WTC11 (cell line): ENCODE data around the gene CHKA. TPM values are rescaled to one million over a fixed set of nuclear protein-coding genes. Genes with fewer than 3 reads are reported as not detected.
A peak's percentile ranks its signal among the peaks of the same experiment; 100 is the strongest.

ENCODE experiments used
- ESRRA ChIP-seq: sonication (generic); formaldehyde crosslinking; IDR thresholded peaks from 2 replicates; pipeline ENCODE4 v1.8.1; 2022; ENCODE audit warnings: mild to moderate bottlenecking, missing genetic modification reagents, borderline replicate concordance
- FOXP1 ChIP-seq: sonication (generic); formaldehyde crosslinking; IDR thresholded peaks from 2 replicates; pipeline ENCODE4 v1.8.0; 2022; ENCODE audit warnings: missing genetic modification reagents, mild to moderate bottlenecking, moderate library complexity, borderline replicate concordance
- GTF2I ChIP-seq: fragments of 250-450 bp; sonication (Bioruptor Pico); conservative IDR thresholded peaks from 2 replicates; pipeline ENCODE4 v1.4.0; 2021; ENCODE audit warnings: mild to moderate bottlenecking
- MYBL2 ChIP-seq: sonication (generic); formaldehyde crosslinking; IDR thresholded peaks from 2 replicates; pipeline ENCODE4 v1.8.1; 2023; ENCODE audit warnings: mild to moderate bottlenecking, moderate library complexity, missing genetic modification reagents
- NFYB ChIP-seq: sonication (generic); formaldehyde crosslinking; conservative IDR thresholded peaks from 2 replicates; pipeline ENCODE4 v1.8.0; 2022; ENCODE audit warnings: low read depth, missing genetic modification reagents
- NR2C2 ChIP-seq: sonication (generic); formaldehyde crosslinking; IDR thresholded peaks from 2 replicates; pipeline ENCODE4 v1.8.0; 2022; ENCODE audit warnings: mild to moderate bottlenecking, missing genetic modification reagents
- SP1 ChIP-seq: sonication (generic); formaldehyde crosslinking; conservative IDR thresholded peaks from 2 replicates; pipeline ENCODE4 v1.8.1; 2022; ENCODE audit warnings: missing genetic modification reagents
- ZNF416 ChIP-seq: fragments of 250-450 bp; sonication (Bioruptor Pico); IDR thresholded peaks from 2 replicates; pipeline ENCODE4 v1.9.0; 2021; ENCODE audit warnings: mild to moderate bottlenecking, inconsistent platforms
- total RNA-seq: library from RNA; stranded (reverse); gene quantifications from 3 replicates; pipeline ENCODE4 v1.2.3, GENCODE V29; 2021
- TF ChIP-seq, protein P1 (sequence below): sonication (generic); formaldehyde crosslinking; IDR thresholded peaks from 2 replicates; pipeline ENCODE4 v1.8.1; 2022; ENCODE audit warnings: mild to moderate bottlenecking, moderate library complexity, missing genetic modification reagents
- TF ChIP-seq, protein P2 (sequence below): sonication (generic); formaldehyde crosslinking; IDR thresholded peaks from 2 replicates; pipeline ENCODE4 v1.8.1; 2023; ENCODE audit warnings: mild to moderate bottlenecking, missing genetic modification reagents, moderate library complexity
- TF ChIP-seq, protein P3 (sequence below): sonication (generic); formaldehyde crosslinking; IDR thresholded peaks from 2 replicates; pipeline ENCODE4 v1.8.0; 2022; ENCODE audit warnings: mild to moderate bottlenecking, missing genetic modification reagents
- TF ChIP-seq, protein P4 (sequence below): sonication (generic); formaldehyde crosslinking; IDR thresholded peaks from 2 replicates; pipeline ENCODE4 v1.8.1; 2023; ENCODE audit warnings: mild to moderate bottlenecking, missing genetic modification reagents, borderline replicate concordance
- TF ChIP-seq, protein P5 (sequence below): sonication (generic); formaldehyde crosslinking; IDR thresholded peaks from 2 replicates; pipeline ENCODE4 v1.8.1; 2022; ENCODE audit warnings: low read depth, missing genetic modification reagents, borderline replicate concordance
- TF ChIP-seq, protein P6 (sequence below): sonication (generic); formaldehyde crosslinking; IDR thresholded peaks from 2 replicates; pipeline ENCODE4 v1.8.0; 2023; ENCODE audit warnings: mild to moderate bottlenecking, missing genetic modification reagents
- TF ChIP-seq, protein P7 (sequence below): sonication (generic); formaldehyde crosslinking; conservative IDR thresholded peaks from 2 replicates; pipeline ENCODE4 v1.8.1; 2022; ENCODE audit warnings: mild to moderate bottlenecking, missing genetic modification reagents

The CHKA gene
- total RNA-seq, 1 experiment from 2014 or later: 76.1 TPM

DNA sequence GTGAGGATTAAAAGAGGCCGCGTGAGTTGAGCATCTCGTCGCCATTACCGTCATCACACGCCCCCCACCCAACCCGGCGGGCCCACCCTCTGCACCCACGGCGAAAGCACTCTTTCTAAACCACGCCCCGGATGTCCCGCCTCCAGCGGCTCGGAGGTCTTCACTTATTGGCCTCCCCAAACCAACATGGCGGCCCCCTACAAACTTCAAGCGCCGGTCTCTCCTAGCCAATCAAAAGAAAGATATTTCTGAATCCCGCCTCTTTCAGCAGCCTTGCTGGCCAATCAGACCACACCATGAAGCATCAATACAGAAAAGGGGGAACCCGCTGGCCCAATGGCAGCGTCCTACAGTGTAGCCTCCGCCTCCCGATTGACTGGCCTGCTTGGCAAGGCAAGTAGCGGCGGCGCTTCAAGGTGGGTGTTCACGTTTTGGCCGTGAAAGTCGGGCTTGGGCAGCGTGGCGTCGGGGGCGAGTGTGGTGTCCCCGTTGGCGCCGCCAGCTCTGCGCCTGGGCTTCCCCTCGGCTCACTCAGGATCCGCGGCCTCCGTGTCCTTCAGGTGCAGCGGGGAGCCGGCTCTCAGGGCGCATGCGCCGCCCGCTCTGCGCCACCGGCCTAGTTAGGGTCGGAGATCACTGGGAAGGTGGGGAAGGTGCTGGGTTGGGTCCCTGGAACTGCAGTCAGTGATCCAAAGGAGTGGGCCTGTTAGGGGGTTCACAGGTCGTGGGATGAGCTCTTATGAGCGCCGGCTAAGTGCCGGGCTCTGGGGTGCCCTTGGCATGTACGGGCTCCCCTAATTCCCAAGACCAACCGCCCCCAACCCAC is 90.7 kb downstream of the CHKA start, which contains the start of gene NDUFS8 (continued):
- TF ChIP-seq, protein P1, sequence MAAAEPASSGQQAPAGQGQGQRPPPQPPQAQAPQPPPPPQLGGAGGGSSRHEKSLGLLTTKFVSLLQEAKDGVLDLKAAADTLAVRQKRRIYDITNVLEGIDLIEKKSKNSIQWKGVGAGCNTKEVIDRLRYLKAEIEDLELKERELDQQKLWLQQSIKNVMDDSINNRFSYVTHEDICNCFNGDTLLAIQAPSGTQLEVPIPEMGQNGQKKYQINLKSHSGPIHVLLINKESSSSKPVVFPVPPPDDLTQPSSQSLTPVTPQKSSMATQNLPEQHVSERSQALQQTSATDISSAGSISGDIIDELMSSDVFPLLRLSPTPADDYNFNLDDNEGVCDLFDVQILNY (CRISPR knock-in tag): 0 out of 2 replicates have a peak, but pooled peaks have one; percentile 27
- TF ChIP-seq, protein P2, sequence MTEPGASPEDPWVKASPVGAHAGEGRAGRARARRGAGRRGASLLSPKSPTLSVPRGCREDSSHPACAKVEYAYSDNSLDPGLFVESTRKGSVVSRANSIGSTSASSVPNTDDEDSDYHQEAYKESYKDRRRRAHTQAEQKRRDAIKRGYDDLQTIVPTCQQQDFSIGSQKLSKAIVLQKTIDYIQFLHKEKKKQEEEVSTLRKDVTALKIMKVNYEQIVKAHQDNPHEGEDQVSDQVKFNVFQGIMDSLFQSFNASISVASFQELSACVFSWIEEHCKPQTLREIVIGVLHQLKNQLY (CRISPR knock-in tag): no peak
- TF ChIP-seq NFYB (peak; percentile 76), ZNF416 (CRISPR knock-in tag) (no peak), GTF2I (CRISPR knock-in tag) (no peak; the same call in 1 of the 2 replicates), ESRRA (no peak), FOXP1 (CRISPR knock-in tag) (peak; percentile 78), MYBL2 (CRISPR knock-in tag) (peak; percentile 16; the same call in 1 of the 2 replicates), SP1 (peak; percentile 47; the same call in 1 of the 2 replicates), NR2C2 (no peak)
- TF ChIP-seq, protein P3, sequence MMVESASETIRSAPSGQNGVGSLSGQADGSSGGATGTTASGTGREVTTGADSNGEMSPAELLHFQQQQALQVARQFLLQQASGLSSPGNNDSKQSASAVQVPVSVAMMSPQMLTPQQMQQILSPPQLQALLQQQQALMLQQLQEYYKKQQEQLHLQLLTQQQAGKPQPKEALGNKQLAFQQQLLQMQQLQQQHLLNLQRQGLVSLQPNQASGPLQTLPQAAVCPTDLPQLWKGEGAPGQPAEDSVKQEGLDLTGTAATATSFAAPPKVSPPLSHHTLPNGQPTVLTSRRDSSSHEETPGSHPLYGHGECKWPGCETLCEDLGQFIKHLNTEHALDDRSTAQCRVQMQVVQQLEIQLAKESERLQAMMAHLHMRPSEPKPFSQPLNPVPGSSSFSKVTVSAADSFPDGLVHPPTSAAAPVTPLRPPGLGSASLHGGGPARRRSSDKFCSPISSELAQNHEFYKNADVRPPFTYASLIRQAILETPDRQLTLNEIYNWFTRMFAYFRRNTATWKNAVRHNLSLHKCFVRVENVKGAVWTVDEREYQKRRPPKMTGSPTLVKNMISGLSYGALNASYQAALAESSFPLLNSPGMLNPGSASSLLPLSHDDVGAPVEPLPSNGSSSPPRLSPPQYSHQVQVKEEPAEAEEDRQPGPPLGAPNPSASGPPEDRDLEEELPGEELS (CRISPR knock-in tag): peak; percentile 45
- TF ChIP-seq, protein P4, sequence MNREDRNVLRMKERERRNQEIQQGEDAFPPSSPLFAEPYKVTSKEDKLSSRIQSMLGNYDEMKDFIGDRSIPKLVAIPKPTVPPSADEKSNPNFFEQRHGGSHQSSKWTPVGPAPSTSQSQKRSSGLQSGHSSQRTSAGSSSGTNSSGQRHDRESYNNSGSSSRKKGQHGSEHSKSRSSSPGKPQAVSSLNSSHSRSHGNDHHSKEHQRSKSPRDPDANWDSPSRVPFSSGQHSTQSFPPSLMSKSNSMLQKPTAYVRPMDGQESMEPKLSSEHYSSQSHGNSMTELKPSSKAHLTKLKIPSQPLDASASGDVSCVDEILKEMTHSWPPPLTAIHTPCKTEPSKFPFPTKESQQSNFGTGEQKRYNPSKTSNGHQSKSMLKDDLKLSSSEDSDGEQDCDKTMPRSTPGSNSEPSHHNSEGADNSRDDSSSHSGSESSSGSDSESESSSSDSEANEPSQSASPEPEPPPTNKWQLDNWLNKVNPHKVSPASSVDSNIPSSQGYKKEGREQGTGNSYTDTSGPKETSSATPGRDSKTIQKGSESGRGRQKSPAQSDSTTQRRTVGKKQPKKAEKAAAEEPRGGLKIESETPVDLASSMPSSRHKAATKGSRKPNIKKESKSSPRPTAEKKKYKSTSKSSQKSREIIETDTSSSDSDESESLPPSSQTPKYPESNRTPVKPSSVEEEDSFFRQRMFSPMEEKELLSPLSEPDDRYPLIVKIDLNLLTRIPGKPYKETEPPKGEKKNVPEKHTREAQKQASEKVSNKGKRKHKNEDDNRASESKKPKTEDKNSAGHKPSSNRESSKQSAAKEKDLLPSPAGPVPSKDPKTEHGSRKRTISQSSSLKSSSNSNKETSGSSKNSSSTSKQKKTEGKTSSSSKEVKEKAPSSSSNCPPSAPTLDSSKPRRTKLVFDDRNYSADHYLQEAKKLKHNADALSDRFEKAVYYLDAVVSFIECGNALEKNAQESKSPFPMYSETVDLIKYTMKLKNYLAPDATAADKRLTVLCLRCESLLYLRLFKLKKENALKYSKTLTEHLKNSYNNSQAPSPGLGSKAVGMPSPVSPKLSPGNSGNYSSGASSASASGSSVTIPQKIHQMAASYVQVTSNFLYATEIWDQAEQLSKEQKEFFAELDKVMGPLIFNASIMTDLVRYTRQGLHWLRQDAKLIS (CRISPR knock-in tag): no peak
- TF ChIP-seq, protein P5, sequence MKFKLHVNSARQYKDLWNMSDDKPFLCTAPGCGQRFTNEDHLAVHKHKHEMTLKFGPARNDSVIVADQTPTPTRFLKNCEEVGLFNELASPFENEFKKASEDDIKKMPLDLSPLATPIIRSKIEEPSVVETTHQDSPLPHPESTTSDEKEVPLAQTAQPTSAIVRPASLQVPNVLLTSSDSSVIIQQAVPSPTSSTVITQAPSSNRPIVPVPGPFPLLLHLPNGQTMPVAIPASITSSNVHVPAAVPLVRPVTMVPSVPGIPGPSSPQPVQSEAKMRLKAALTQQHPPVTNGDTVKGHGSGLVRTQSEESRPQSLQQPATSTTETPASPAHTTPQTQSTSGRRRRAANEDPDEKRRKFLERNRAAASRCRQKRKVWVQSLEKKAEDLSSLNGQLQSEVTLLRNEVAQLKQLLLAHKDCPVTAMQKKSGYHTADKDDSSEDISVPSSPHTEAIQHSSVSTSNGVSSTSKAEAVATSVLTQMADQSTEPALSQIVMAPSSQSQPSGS: no peak
- TF ChIP-seq, protein P6, sequence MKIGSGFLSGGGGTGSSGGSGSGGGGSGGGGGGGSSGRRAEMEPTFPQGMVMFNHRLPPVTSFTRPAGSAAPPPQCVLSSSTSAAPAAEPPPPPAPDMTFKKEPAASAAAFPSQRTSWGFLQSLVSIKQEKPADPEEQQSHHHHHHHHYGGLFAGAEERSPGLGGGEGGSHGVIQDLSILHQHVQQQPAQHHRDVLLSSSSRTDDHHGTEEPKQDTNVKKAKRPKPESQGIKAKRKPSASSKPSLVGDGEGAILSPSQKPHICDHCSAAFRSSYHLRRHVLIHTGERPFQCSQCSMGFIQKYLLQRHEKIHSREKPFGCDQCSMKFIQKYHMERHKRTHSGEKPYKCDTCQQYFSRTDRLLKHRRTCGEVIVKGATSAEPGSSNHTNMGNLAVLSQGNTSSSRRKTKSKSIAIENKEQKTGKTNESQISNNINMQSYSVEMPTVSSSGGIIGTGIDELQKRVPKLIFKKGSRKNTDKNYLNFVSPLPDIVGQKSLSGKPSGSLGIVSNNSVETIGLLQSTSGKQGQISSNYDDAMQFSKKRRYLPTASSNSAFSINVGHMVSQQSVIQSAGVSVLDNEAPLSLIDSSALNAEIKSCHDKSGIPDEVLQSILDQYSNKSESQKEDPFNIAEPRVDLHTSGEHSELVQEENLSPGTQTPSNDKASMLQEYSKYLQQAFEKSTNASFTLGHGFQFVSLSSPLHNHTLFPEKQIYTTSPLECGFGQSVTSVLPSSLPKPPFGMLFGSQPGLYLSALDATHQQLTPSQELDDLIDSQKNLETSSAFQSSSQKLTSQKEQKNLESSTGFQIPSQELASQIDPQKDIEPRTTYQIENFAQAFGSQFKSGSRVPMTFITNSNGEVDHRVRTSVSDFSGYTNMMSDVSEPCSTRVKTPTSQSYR (CRISPR knock-in tag): no peak
- TF ChIP-seq, protein P7, sequence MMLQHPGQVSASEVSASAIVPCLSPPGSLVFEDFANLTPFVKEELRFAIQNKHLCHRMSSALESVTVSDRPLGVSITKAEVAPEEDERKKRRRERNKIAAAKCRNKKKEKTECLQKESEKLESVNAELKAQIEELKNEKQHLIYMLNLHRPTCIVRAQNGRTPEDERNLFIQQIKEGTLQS (CRISPR knock-in tag): no peak
